ENCODE results near the gene GREB1.

GREB1 gene

GRCh38 chr2:11513319-11513718, 20.5 kb upstream of the GREB1 start:
- no peak overlapping the region; the same call in 1 of the 2 replicates for H3K27ac ChIP-seq
- TF ChIP-seq CTCF (conservative IDR thresholded peaks at IDR 0.05) (no peak), ZFX (IDR thresholded peaks at IDR 0.05) (no peak)

- TF ChIP-seq CTCF (conservative IDR thresholded peaks at IDR 0.05) (no peak), ZFX (IDR thresholded peaks at IDR 0.05) (no peak)
- H3K27ac ChIP-seq: peak overlapping the region; percentile 42; the same call in 1 of the 2 replicates
These were observed 19.6 kb upstream of the GREB1 start for GRCh38 chr2:11514081-11514730.

- no peak overlapping the region; the same call in 1 of the 2 replicates for H3K27ac ChIP-seq
- TF ChIP-seq CTCF (conservative IDR thresholded peaks at IDR 0.05): no peak
- TF ChIP-seq ZFX (IDR thresholded peaks at IDR 0.05): no peak
These were observed 18.9 kb upstream of the GREB1 start for GRCh38 chr2:11514904-11515303.

GRCh38 chr2:11515490-11515981, 18.3 kb upstream of the GREB1 start:
- TF ChIP-seq ZFX (IDR thresholded peaks at IDR 0.05): no peak
- no peak overlapping the region for H3K27ac ChIP-seq

- no peak overlapping the region for H3K27ac ChIP-seq
- TF ChIP-seq ZFX (IDR thresholded peaks at IDR 0.05) (no peak), CTCF (conservative IDR thresholded peaks at IDR 0.05) (no peak)
These were observed 16.7 kb upstream of the GREB1 start for GRCh38 chr2:11516984-11517648.

- no peak overlapping the region for H3K27ac ChIP-seq
- no peak for TF ChIP-seq CTCF (conservative IDR thresholded peaks at IDR 0.05)
- no peak for TF ChIP-seq ZFX (IDR thresholded peaks at IDR 0.05)
These were observed 15.9 kb upstream of the GREB1 start for GRCh38 chr2:11517906-11518305.

GRCh38 chr2:11520092-11520693, 13.7 kb upstream of the GREB1 start:
- no peak overlapping the region for H3K27ac ChIP-seq
- TF ChIP-seq CTCF (conservative IDR thresholded peaks at IDR 0.05): no peak
- TF ChIP-seq ZFX (IDR thresholded peaks at IDR 0.05): no peak

Measured in C4-2B (cell line).